H1 (cell line): ENCODE results near the gene RAB11FIP3. TPM values are rescaled to one million over a fixed set of nuclear protein-coding genes. Genes with fewer than 3 reads are reported as not detected.

Source experiments
- CTCF ChIA-PET: fragments of 300-600 bp; sonication (Branson Sonifier 250); formaldehyde crosslinking; loops from one replicate; lab custom pipeline; 2021; ENCODE audit not compliant: partially characterized antibody; lab: Charles Lee
- POLR2A ChIA-PET: fragments of 300-600 bp; sonication (Branson Sonifier 250); formaldehyde crosslinking; loops from one replicate; lab custom pipeline; 2021; ENCODE audit warnings: inconsistent platforms; ENCODE audit not compliant: partially characterized antibody; lab: Charles Lee
- DNase-seq, 2 experiments: peaks; one replicate each; pipeline versions ENCODE4 v3.0.0 to v3.0.0-alpha.2; 2010 to 2022; ENCODE audit warnings: low spot score in 2 of 2, low read depth in 1 of 2, mixed read lengths in 1 of 2
- FAIRE-seq: peaks from 2 replicates; lab custom pipeline; 2011; peaks lifted over from hg19 to GRCh38; lab: Jason Lieb, UNC
- H2AFZ ChIP-seq: 2 replicates; pipeline ENCODE4 v1.8.1; 2012; ENCODE audit warnings: low read length, inconsistent platforms
- H2AK5ac ChIP-seq: 2 replicates; pipeline ENCODE4 v1.6.1; 2013; ENCODE audit warnings: low read depth, low read length
- H2BK120ac ChIP-seq: replicated peaks from 2 replicates; pipeline ENCODE3; 2013; ENCODE audit warnings: low read depth, low read length, inconsistent platforms
- H2BK12ac ChIP-seq: 2 replicates; pipeline ENCODE4 v1.6.1; 2013; ENCODE audit warnings: low read depth, low read length
- H2BK15ac ChIP-seq: 2 replicates; pipeline ENCODE4 v1.6.1; 2013; ENCODE audit warnings: low read length
- H2BK20ac ChIP-seq: 2 replicates; pipeline ENCODE4 v1.6.1; 2013; ENCODE audit warnings: low read length
- H2BK5ac ChIP-seq: 2 replicates; pipeline ENCODE4 v1.6.1; 2013; ENCODE audit warnings: low read depth, low read length
- H3K14ac ChIP-seq: 2 replicates; pipeline ENCODE4 v1.6.1; 2013; ENCODE audit warnings: inconsistent platforms; ENCODE audit not compliant: insufficient read length
- H3K18ac ChIP-seq: 2 replicates; pipeline ENCODE4 v1.6.1; 2013; ENCODE audit warnings: low read length; ENCODE audit errors: extremely low read depth
- H3K23ac ChIP-seq: 2 replicates; pipeline ENCODE4 v1.6.1; 2013; ENCODE audit warnings: inconsistent platforms; ENCODE audit not compliant: insufficient read length
- H3K23me2 ChIP-seq: 2 replicates; pipeline ENCODE4 v1.6.1; 2013; ENCODE audit warnings: low read depth, low read length
- H3K27ac ChIP-seq: 2 replicates; pipeline ENCODE4 v1.6.1; 2011; ENCODE audit warnings: low read depth, low read length, inconsistent platforms
- H3K27me3 ChIP-seq, 4 experiments: replicated peaks in 1 of 4; 1 replicate in 1 of 4; 2 replicates in 3 of 4; pipeline versions ENCODE4 v1.6.1 to v1.8.1; 2011 to 2013; ENCODE audit warnings: low read length in 3 of 4, mild to moderate bottlenecking in 3 of 4, inconsistent platforms in 2 of 4, mixed read lengths in 2 of 4, moderate library complexity in 1 of 4; ENCODE audit not compliant: control insufficient read depth in 3 of 4, insufficient read depth in 3 of 4; ENCODE audit errors: extremely low read depth in 1 of 4
- H3K36me3 ChIP-seq, 4 experiments: 2 replicates each; pipeline versions ENCODE4 v1.6.1 to v1.8.1; 2011 to 2013; ENCODE audit warnings: mild to moderate bottlenecking in 4 of 4, low read length in 3 of 4, moderate library complexity in 2 of 4, control low read depth in 1 of 4, inconsistent platforms in 1 of 4; ENCODE audit not compliant: insufficient read depth in 4 of 4, control insufficient read depth in 2 of 4
- H3K4ac ChIP-seq: replicated peaks from 2 replicates; pipeline ENCODE3; 2013; ENCODE audit warnings: low read length, low read depth, mixed read lengths, inconsistent platforms; ENCODE audit not compliant: insufficient read length
- H3K4me1 ChIP-seq, 4 experiments: replicated peaks in 1 of 4; 1 replicate in 1 of 4; 2 replicates in 3 of 4; pipeline versions ENCODE4 v1.6.1 to v1.8.1; 2011 to 2013; ENCODE audit warnings: low read length in 3 of 4, inconsistent platforms in 2 of 4, mixed read lengths in 1 of 4; ENCODE audit not compliant: insufficient read depth in 4 of 4, control insufficient read depth in 3 of 4
- H3K4me2 ChIP-seq, 2 experiments: 2 replicates each; pipeline versions ENCODE4 v1.6.1 to v1.8.1; 2011 to 2013; ENCODE audit warnings: low read depth in 2 of 2, low read length in 2 of 2, control low read depth in 1 of 2, inconsistent platforms in 1 of 2, mild to moderate bottlenecking in 1 of 2; ENCODE audit not compliant: insufficient read depth in 1 of 2
- H3K4me3 ChIP-seq, 4 experiments: fragments of 200-600, 300-600 bp in 1 of 4; sonication (generic), shearing (Covaris generic), sonication (Bioruptor Twin) in 1 of 4; 2 replicates each; pipeline versions ENCODE4 v1.5.1 to v1.8.1; 2011 to 2016; ENCODE audit warnings: low read length in 4 of 4, low read depth in 3 of 4, control low read depth in 2 of 4, inconsistent platforms in 2 of 4, mild to moderate bottlenecking in 2 of 4, mixed read lengths in 1 of 4, moderate library complexity in 1 of 4; ENCODE audit not compliant: insufficient read depth in 2 of 4; ENCODE audit errors: extremely low read depth in 1 of 4
- H3K56ac ChIP-seq: replicated peaks from 2 replicates; pipeline ENCODE3; 2013; ENCODE audit warnings: low read depth, mild to moderate bottlenecking, mixed read lengths, low read length, inconsistent platforms; ENCODE audit not compliant: insufficient read length
- H3K79me1 ChIP-seq: 2 replicates; pipeline ENCODE4 v1.6.1; 2013; ENCODE audit warnings: low read depth, low read length, control low read depth
- H3K79me2 ChIP-seq, 2 experiments: 2 replicates each; pipeline versions ENCODE4 v1.6.1 to v1.8.1; 2012 to 2013; ENCODE audit warnings: low read length in 2 of 2, mild to moderate bottlenecking in 2 of 2, inconsistent platforms in 1 of 2; ENCODE audit not compliant: insufficient read depth in 2 of 2, control insufficient read depth in 1 of 2
- H3K9ac ChIP-seq, 4 experiments: replicated peaks in 1 of 4; 1 replicate in 1 of 4; 2 replicates in 3 of 4; pipeline versions ENCODE4 v1.6.1 to v1.8.1; 2011 to 2013; ENCODE audit warnings: low read depth in 3 of 4, low read length in 3 of 4, control low read depth in 2 of 4, mild to moderate bottlenecking in 2 of 4, moderate library complexity in 2 of 4, inconsistent platforms in 1 of 4; ENCODE audit errors: extremely low read depth in 1 of 4
- H3K9me3 ChIP-seq, 2 experiments: 2 replicates each; pipeline versions ENCODE4 v1.6.1 to v1.8.1; 2012 to 2013; ENCODE audit warnings: mild to moderate bottlenecking in 2 of 2, moderate library complexity in 2 of 2, control low read depth in 1 of 2, inconsistent platforms in 1 of 2, low read depth in 1 of 2, low read length in 1 of 2, mixed read lengths in 1 of 2; ENCODE audit not compliant: insufficient read depth in 2 of 2
- H4K20me1 ChIP-seq, 2 experiments: replicated peaks in 1 of 2; 2 replicates each; pipeline versions ENCODE3 to v1.8.1; 2011 to 2013; ENCODE audit warnings: inconsistent platforms in 2 of 2, low read length in 2 of 2, mild to moderate bottlenecking in 1 of 2; ENCODE audit not compliant: insufficient read depth in 2 of 2, control insufficient read depth in 1 of 2
- H4K5ac ChIP-seq: 2 replicates; pipeline ENCODE4 v1.6.1; 2013; ENCODE audit warnings: low read length, low read depth, mixed read lengths, inconsistent platforms; ENCODE audit not compliant: insufficient read length
- H4K8ac ChIP-seq: 2 replicates; pipeline ENCODE4 v1.8.0; 2013; ENCODE audit warnings: mild to moderate bottlenecking, moderate library complexity, low read length, inconsistent platforms; ENCODE audit not compliant: insufficient read depth; ENCODE audit errors: extremely low read depth
- H4K91ac ChIP-seq: replicated peaks from 2 replicates; pipeline ENCODE3; 2013; ENCODE audit warnings: low read length, mixed read lengths, inconsistent platforms; ENCODE audit not compliant: insufficient read length
- CBX5 ChIP-seq: fragments of 300-800, 300-1000 bp; sonication (generic); IDR thresholded peaks from 2 replicates; pipeline ENCODE4 v1.7.1; 2016; ENCODE audit warnings: antibody characterized with exemption, low read length, low read depth
- POLR2AphosphoS5 ChIP-seq: IDR thresholded peaks from 2 replicates; pipeline ENCODE4 v1.6.1; 2011; ENCODE audit warnings: low read depth, low read length
- USF2 ChIP-seq: IDR thresholded peaks from 2 replicates; pipeline ENCODE4 v1.6.1; 2011; ENCODE audit warnings: low read length, improper control_type of control experiment
- ZNF274 ChIP-seq: IDR thresholded peaks from 2 replicates; pipeline ENCODE4 v1.7.0; 2012; ENCODE audit warnings: low read length, borderline replicate concordance; ENCODE audit errors: extremely low read depth
- WGBS, 2 experiments: shearing (Covaris generic) in 1 of 2; methylation state at CpG; one replicate each; pipeline versions ENCODE4 v1.1.6 to v1.1.7; 2013 to 2015; ENCODE audit warnings: low lambda C conversion rate in 2 of 2, mixed read lengths in 2 of 2, inconsistent platforms in 1 of 2, low coverage in 1 of 2, missing lambda C conversion rate in 1 of 2; ENCODE audit not compliant: insufficient replicate concordance in 2 of 2, insufficient coverage in 1 of 2, insufficient read length in 1 of 2; ENCODE audit errors: extremely low coverage in 1 of 2, missing lambda C conversion rate in 1 of 2; 5-methylcytosine and 5-hydroxymethylcytosine counted together
- polyA plus RNA-seq, 7 experiments: library from polyadenylated mRNA; depleted of rRNA in 3 of 7; stranded (reverse) in 5 of 7; unstranded in 2 of 7; fragments of >200 nt in 5 of 7; fragments of 200-250 nt in 2 of 7; gene quantifications; 1 replicate in 5 of 7; 2 replicates in 1 of 7; 4 replicates in 1 of 7; pipeline versions ENCODE4 v1.2.1 to v1.2.3, GENCODE V29; 2011 to 2013; ENCODE audit warnings: missing spikeins in 2 of 7, mixed read lengths in 2 of 7
- total RNA-seq: library from RNA; stranded (reverse); fragmentation: NEBNext Ultra II Directional; extraction: Animal tissue kit (Norgen Biotek cat#: 25700); gene quantifications from 2 replicates; pipeline ENCODE4 v1.2.1, GENCODE V29; 2021
- TF ChIP-seq, protein P1 (sequence below): IDR thresholded peaks from 2 replicates; pipeline ENCODE4 v1.6.1; 2012; ENCODE audit warnings: inconsistent platforms

Gene RAB11FIP3
- total and polyA plus RNA-seq, 2 of the 8 experiments (the other 6 are each of a cell fraction or from before 2014, with no cell fraction given), result 9.3 to 35.2 TPM

DNA sequence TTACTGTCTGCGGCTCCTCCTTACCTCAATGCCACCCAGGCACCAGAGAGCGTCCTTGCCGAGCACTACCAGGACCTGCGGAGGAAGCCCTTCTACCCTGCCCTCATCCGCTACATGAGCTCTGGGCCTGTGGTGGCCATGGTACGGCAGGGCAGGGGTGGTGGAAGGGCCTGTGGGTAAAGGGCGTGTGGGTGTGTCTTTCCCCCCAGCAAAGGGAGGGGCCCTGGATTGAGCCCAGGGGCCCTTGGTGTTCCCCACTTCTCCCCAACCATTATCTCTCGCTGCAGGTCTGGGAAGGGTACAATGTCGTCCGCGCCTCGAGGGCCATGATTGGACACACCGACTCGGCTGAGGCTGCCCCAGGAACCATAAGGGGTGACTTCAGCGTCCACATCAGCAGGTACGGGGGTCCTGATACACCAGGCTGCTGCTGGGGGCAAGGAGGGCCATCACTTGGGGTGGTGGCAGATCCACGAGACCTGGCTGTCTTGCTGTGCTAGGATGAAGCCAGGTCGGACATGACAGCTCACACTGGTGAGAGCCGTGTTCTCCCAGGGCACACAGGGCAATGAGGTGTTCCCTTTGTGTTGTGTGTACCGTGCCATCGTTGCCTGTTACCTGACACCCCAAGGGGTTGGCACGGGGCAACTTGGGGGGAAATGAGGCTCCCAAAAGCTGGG is 26.0 kb upstream of the RAB11FIP3 start:
- H3K14ac ChIP-seq, result no peak overlapping the region
- peaks cover 2 to 21% of the 10 kb centered on the region in 2 experiments for H4K20me1 ChIP-seq

More for the DNA sequence above, 26.0 kb upstream of the RAB11FIP3 start:
- Histone ChIP-seq H2BK20ac (no peak overlapping the region), H4K91ac (peak overlapping the region; percentile 40), H4K8ac (no peak overlapping the region; the same call in 1 of the 2 replicates), H3K27me3 (no peaks in the 10 kb centered on the region), H3K4me3 (no peak overlapping the region), H3K27ac (no peak overlapping the region), H2BK12ac (no peak overlapping the region; the same call in 1 of the 2 replicates), H3K4me1 (peaks cover 0 to 26% (median 13%) of the 10 kb centered on the region in 4 experiments; a peak in 6 of 7 replicates), H3K18ac (no peak overlapping the region), H2BK15ac (no peak overlapping the region), H3K9ac (no peak overlapping the region)
- WGBS, 2 experiments, result 92% methylated on average over 22 of the region's 22 CpGs; no CpG with 5 or more reads in 1 of the 2 experiments
- CTCF ChIA-PET, result interaction anchor here (0.9 to 1.7 kb wide), 5 partner anchors 8 to 249 kb away, joined by 3 to 9 read pairs (median 3); no protein-coding TSS in a partner anchor
- DNase-seq, result no peak
- no peak; the same call in 1 of the 2 replicates for TF ChIP-seq POLR2AphosphoS5
- TF ChIP-seq ZNF274, result no peak
- TF ChIP-seq, protein P1, sequence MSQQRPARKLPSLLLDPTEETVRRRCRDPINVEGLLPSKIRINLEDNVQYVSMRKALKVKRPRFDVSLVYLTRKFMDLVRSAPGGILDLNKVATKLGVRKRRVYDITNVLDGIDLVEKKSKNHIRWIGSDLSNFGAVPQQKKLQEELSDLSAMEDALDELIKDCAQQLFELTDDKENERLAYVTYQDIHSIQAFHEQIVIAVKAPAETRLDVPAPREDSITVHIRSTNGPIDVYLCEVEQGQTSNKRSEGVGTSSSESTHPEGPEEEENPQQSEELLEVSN, result no peak
- no peak for TF ChIP-seq USF2
- TF ChIP-seq CBX5, result no peak
- TF ChIP-seq, all 59 proteins: peak for 0
- Histone ChIP-seq H4K5ac (no peak overlapping the region), H2AK5ac (no peak overlapping the region), H3K79me2 (no peaks in the 10 kb centered on the region; a peak in 1 of 4 replicates), H3K9me3 (no peaks in the 10 kb centered on the region), H2BK120ac (no peak overlapping the region), H3K4ac (no peak overlapping the region), H3K79me1 (no peaks in the 10 kb centered on the region; the same call in 1 of the 2 replicates), H2BK5ac (peak overlapping the region; percentile 63), H3K23me2 (peaks cover 5% of the 10 kb centered on the region), H3K23ac (no peak overlapping the region), H2AFZ (no peak overlapping the region), H3K4me2 (no peak overlapping the region; a peak in 1 of 4 replicates), H3K36me3 (peaks cover 7 to 18% (median 14%) of the 10 kb centered on the region in 4 experiments; a peak in 6 of 8 replicates), H3K56ac (no peak overlapping the region)
- FAIRE-seq, result no peak
- POLR2A ChIA-PET, result interaction anchor here (0.5 to 6.7 kb wide), 11 partner anchors 8 to 250 kb away, joined by 3 to 67 read pairs (median 4); partner anchors contain the start of genes CAPN15 and WDR90
